CD14-positive monocyte (primary cell): ENCODE data around the gene TMUB1. TPM values are rescaled to one million over a fixed set of nuclear protein-coding genes. Genes with fewer than 3 reads are reported as not detected.

Source experiments
- DNase-seq, 3 donors: peaks; one replicate each; pipeline ENCODE4 v3.0.0-alpha.2; 2011 to 2022
- H2AFZ ChIP-seq: 2 replicates; pipeline ENCODE4 v1.6.0; 2012; ENCODE audit warnings: mild to moderate bottlenecking, low read depth, low read length, inconsistent platforms; ENCODE audit not compliant: insufficient read depth, poor library complexity, severe bottlenecking
- H3K27ac ChIP-seq, 2 donors: 1 replicate in 1 of 2; 2 replicates in 1 of 2; pipeline ENCODE4 v1.5.1; 2012 to 2013; ENCODE audit warnings: low read length in 2 of 2, control low read depth in 1 of 2, inconsistent platforms in 1 of 2, low read depth in 1 of 2, mild to moderate bottlenecking in 1 of 2
- H3K27me3 ChIP-seq, 2 donors: one replicate each; pipeline versions ENCODE4 v1.6.0 to v1.6.1; 2011 to 2013; ENCODE audit warnings: low read length in 2 of 2; ENCODE audit not compliant: control insufficient read depth in 2 of 2, insufficient read depth in 2 of 2
- H3K36me3 ChIP-seq, 2 donors: replicated peaks in 1 of 2; 1 replicate in 1 of 2; 2 replicates in 1 of 2; pipeline versions ENCODE4 v1.5.1 to v1.6.1; 2012 to 2013; ENCODE audit warnings: low read length in 2 of 2, control low read depth in 1 of 2, inconsistent platforms in 1 of 2, mild to moderate bottlenecking in 1 of 2; ENCODE audit not compliant: insufficient read depth in 2 of 2, control insufficient read depth in 1 of 2
- H3K4me1 ChIP-seq, 2 donors: 1 replicate in 1 of 2; 2 replicates in 1 of 2; pipeline versions ENCODE4 v1.5.1 to v1.6.1; 2012 to 2013; ENCODE audit warnings: low read length in 2 of 2, control low read depth in 1 of 2, inconsistent platforms in 1 of 2, mild to moderate bottlenecking in 1 of 2, moderate library complexity in 1 of 2; ENCODE audit not compliant: insufficient read depth in 2 of 2, control insufficient read depth in 1 of 2
- H3K4me2 ChIP-seq: replicated peaks from 2 replicates; pipeline ENCODE3; 2012; ENCODE audit warnings: low read length, moderate library complexity, mild to moderate bottlenecking; ENCODE audit not compliant: poor library complexity, severe bottlenecking; ENCODE audit errors: extremely low read depth
- H3K4me3 ChIP-seq, 3 experiments: fragments of 200-600 bp in 1 of 3; sonication (generic) in 1 of 3; replicated peaks in 1 of 3; 1 replicate in 2 of 3; 2 replicates in 1 of 3; pipeline ENCODE4 v1.5.1; 2011 to 2013; ENCODE audit warnings: low read length in 3 of 3, mild to moderate bottlenecking in 3 of 3, control low read depth in 2 of 3, low read depth in 2 of 3, inconsistent platforms in 1 of 3, moderate library complexity in 1 of 3
- H3K79me2 ChIP-seq: 2 replicates; pipeline ENCODE4 v1.6.0; 2012; ENCODE audit warnings: mild to moderate bottlenecking, control low read depth, inconsistent platforms, low read length, moderate library complexity; ENCODE audit not compliant: insufficient read depth
- H3K9ac ChIP-seq: 2 replicates; pipeline ENCODE4 v1.6.0; 2017; ENCODE audit warnings: low read length, mild to moderate bottlenecking; ENCODE audit not compliant: insufficient read depth, poor library complexity, severe bottlenecking
- H3K9me3 ChIP-seq, 2 donors: replicated peaks in 1 of 2; 1 replicate in 1 of 2; 2 replicates in 1 of 2; pipeline versions ENCODE4 v1.5.1 to v1.6.1; 2012 to 2013; ENCODE audit warnings: low read length in 2 of 2, control low read depth in 1 of 2; ENCODE audit not compliant: control insufficient read depth in 1 of 2, insufficient read depth in 1 of 2
- H4K20me1 ChIP-seq: 2 replicates; pipeline ENCODE4 v1.6.0; 2012; ENCODE audit warnings: mild to moderate bottlenecking, low read length, control low read depth, moderate library complexity; ENCODE audit not compliant: insufficient read depth
- H3K27ac Mint-ChIP-seq, 7 donors: one replicate each; pipeline ENCODE4 v1.8.0; 2020; ENCODE audit warnings: mild to moderate bottlenecking in 7 of 7, mixed read lengths in 7 of 7, moderate library complexity in 6 of 7, inconsistent platforms in 2 of 7
- H3K27me3 Mint-ChIP-seq, 3 donors: one replicate each; pipeline ENCODE4 v1.8.0; 2021 to 2022; ENCODE audit warnings: low read depth in 3 of 3, mild to moderate bottlenecking in 3 of 3, mixed read lengths in 3 of 3, moderate library complexity in 3 of 3, inconsistent platforms in 1 of 3
- H3K36me3 Mint-ChIP-seq, 2 donors: one replicate each; pipeline ENCODE4 v1.8.0; 2020; ENCODE audit warnings: mixed read lengths in 2 of 2, inconsistent platforms in 1 of 2, mild to moderate bottlenecking in 1 of 2
- H3K4me1 Mint-ChIP-seq: one replicate; pipeline ENCODE4 v1.8.0; 2020; ENCODE audit warnings: mild to moderate bottlenecking, mixed read lengths
- H3K4me3 Mint-ChIP-seq, 2 donors: one replicate each; pipeline ENCODE4 v1.8.0; 2020; ENCODE audit warnings: mild to moderate bottlenecking in 2 of 2, mixed read lengths in 2 of 2, moderate library complexity in 1 of 2
- H3K9me3 Mint-ChIP-seq, 7 donors: one replicate each; pipeline ENCODE4 v1.8.0; 2020 to 2022; ENCODE audit warnings: mixed read lengths in 7 of 7, mild to moderate bottlenecking in 6 of 7, moderate library complexity in 6 of 7, inconsistent platforms in 2 of 7
- WGBS: methylation state at CpG from one replicate; pipeline ENCODE4 v1.1.5; 2013; ENCODE audit warnings: missing lambda C conversion rate; ENCODE audit not compliant: insufficient coverage; 5-methylcytosine and 5-hydroxymethylcytosine counted together
- intact Hi-C, 2 donors: fragments of 100-400 bp; cut with micrococcal nuclease; formaldehyde crosslinking; loops; one replicate each; pipeline versions ENCODE4 v1.15.0 to v1.15.1; 2023
- polyA plus RNA-seq, 3 donors: library from polyadenylated mRNA; depleted of rRNA in 1 of 3; unstranded in 2 of 3; stranded (reverse) in 1 of 3; fragments of 300-500 nt in 2 of 3; fragments of >200 nt in 1 of 3; fragmentation: Illumina TruSeq in 2 of 3; gene quantifications; 1 replicate in 2 of 3; 2 replicates in 1 of 3; pipeline ENCODE4 v1.2.3, GENCODE V29; 2012 to 2021
- TF ChIP-seq, protein P1 (sequence below): fragments of 200-600 bp; IDR thresholded peaks from one replicate; pipeline ENCODE4 v1.8.0; 2022; ENCODE audit warnings: antibody characterized with exemption, mild to moderate bottlenecking

TMUB1 gene
- polyA plus RNA-seq, 3 donors = 17.4 to 28.2 (median 19.8) TPM

DNA sequence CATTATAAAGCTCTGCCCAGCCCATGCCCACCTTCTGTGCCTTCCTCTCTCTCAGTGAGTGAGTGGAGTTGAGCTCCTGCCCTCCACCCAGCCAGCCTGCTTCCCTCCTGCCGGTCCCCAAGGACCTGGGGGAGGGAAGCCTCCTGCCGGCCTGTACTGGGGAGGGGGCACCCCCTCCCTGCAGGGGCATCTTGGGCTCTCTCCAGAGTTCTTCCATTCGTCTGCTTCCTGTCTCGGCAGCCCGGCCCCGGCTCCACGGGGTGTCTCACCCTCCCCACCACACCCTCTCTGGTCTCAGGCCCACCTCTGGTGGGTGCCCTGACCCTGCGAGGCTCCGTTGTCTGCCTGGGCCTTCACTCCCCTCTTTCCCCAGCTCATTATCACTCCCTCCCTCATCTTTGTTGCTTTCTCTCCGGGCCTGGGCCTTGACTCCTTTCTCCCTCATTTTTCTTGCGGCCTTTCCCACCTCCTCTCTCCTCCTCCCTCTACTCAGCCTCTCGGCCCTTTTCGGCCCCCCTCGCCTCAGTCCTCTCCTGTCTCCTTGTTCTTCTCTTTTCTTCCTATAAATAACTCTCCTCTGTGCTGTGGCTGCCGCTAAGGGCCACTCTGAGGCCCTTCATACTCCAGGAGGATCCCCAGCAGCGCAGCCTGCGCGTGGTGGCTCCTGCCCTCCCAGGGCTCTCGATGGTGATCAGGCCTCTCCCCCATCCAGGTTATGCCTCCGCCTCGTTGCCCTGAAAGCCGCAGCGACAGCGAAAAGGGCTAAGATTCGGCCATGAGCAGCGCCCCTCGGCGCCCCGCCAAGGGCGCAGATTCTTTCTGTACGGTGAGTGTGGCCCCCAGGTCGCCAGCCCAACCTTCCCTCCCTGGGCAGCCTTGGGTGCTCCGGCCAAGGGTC lies 21.8 kb downstream of the TMUB1 start:
- peaks cover 35% of the 10 kb centered on the region for H3K4me1 Mint-ChIP-seq
- no peak overlapping the region for H3K4me3 ChIP-seq
- intact Hi-C loops = no loop called here
- no peaks in the 10 kb centered on the region for H3K9me3 Mint-ChIP-seq
- H4K20me1 ChIP-seq = peaks cover 68% of the 10 kb centered on the region
- peaks cover 0 to 1% (median 0%) of the 10 kb centered on the region in 3 donors for H3K27me3 Mint-ChIP-seq
- H3K9me3 ChIP-seq = no peaks in the 10 kb centered on the region
- no peak for DNase-seq
- peaks cover 32 to 45% of the 10 kb centered on the region in 2 donors for H3K36me3 ChIP-seq
- no peak overlapping the region for H2AFZ ChIP-seq
- H3K79me2 ChIP-seq = peaks cover 38% of the 10 kb centered on the region
- 91% methylated on average over 32 of the region's 33 CpGs for WGBS
- peak overlapping the region in 3 of 7 donors; percentile 61 to 78 (median 72) for H3K27ac Mint-ChIP-seq
- H3K4me3 Mint-ChIP-seq = peak overlapping the region in 1 of 2 donors; percentile 27
- H3K27me3 ChIP-seq = no peaks in the 10 kb centered on the region
- no peak overlapping the region for H3K4me2 ChIP-seq
- H3K27ac ChIP-seq = no peak overlapping the region
- TF ChIP-seq, protein P1, sequence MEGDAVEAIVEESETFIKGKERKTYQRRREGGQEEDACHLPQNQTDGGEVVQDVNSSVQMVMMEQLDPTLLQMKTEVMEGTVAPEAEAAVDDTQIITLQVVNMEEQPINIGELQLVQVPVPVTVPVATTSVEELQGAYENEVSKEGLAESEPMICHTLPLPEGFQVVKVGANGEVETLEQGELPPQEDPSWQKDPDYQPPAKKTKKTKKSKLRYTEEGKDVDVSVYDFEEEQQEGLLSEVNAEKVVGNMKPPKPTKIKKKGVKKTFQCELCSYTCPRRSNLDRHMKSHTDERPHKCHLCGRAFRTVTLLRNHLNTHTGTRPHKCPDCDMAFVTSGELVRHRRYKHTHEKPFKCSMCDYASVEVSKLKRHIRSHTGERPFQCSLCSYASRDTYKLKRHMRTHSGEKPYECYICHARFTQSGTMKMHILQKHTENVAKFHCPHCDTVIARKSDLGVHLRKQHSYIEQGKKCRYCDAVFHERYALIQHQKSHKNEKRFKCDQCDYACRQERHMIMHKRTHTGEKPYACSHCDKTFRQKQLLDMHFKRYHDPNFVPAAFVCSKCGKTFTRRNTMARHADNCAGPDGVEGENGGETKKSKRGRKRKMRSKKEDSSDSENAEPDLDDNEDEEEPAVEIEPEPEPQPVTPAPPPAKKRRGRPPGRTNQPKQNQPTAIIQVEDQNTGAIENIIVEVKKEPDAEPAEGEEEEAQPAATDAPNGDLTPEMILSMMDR = no peak
- peaks cover 22 to 38% of the 10 kb centered on the region in 2 donors for H3K36me3 Mint-ChIP-seq
- H3K4me1 ChIP-seq = peaks cover 35 to 42% of the 10 kb centered on the region in 2 donors
- no peak overlapping the region for H3K9ac ChIP-seq

DNA sequence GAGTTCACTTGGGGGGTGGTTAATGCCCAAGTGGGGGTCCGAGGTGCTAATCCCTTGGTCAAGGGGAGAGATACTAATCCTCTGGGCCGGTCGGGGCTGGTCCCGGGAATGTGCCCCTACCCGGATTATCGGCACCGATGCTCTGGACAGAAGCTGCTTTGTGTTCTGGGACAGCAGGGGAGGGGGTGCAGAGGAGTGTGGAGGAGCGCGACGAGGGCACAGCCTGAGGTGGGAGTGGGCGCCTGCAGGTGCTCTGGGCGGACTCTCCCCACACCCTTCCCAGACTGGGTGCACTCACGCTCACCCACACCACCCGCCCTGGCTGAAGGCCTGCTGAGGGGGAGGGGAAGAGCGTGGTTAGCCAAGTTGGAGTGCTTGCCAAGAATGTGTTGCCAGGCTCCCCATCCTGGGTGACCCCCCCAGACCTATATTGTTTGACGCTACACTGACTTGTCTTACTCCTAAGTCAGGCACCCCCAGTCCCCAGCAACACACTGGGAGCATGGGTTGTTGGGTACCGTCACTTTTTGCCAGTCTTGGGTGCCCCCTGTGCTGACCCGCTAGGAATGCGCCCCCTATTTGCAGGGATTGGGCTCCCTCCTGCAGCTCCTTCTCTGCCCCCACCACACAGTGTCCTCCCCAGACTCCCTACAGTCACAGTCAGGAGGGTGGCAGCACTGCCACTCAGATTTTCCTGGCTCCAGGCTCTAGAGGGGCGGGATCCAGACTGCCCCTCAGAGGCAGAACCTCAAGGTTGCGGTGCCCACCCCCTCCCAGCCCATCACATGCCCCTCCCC lies 22.7 kb downstream of the TMUB1 start:
- H3K79me2 ChIP-seq = peaks cover 38% of the 10 kb centered on the region
- Mint-ChIP-seq H3K9me3 (no peaks in the 10 kb centered on the region), H3K4me3 (peak overlapping the region; percentile 84 to 98), H3K36me3 (peaks cover 21 to 33% of the 10 kb centered on the region in 2 donors), H3K4me1 (peaks cover 36% of the 10 kb centered on the region), H3K27me3 (peaks cover 0 to 1% (median 0%) of the 10 kb centered on the region in 3 donors), H3K27ac (peak overlapping the region in 3 of 7 donors; percentile 16 to 86 (median 42))
- H3K27me3 ChIP-seq = no peaks in the 10 kb centered on the region
- H3K4me3 ChIP-seq = peak overlapping the region; percentile 66 to 97 (median 94)
- peak overlapping the region in 1 of 2 donors; percentile 12 for H3K27ac ChIP-seq
- H3K9me3 ChIP-seq = no peaks in the 10 kb centered on the region
- H2AFZ ChIP-seq = peak overlapping the region; percentile 87
- H3K4me2 ChIP-seq = peak overlapping the region; percentile 98
- peaks cover 35 to 43% of the 10 kb centered on the region in 2 donors for H3K4me1 ChIP-seq
- peak overlapping the region; percentile 72 for H3K9ac ChIP-seq
- intact Hi-C loops = no loop called here
- TF ChIP-seq, protein P1 = no peak
- no peak for DNase-seq
- peaks cover 24 to 37% of the 10 kb centered on the region in 2 donors for H3K36me3 ChIP-seq
- WGBS = 4% methylated on average over 5 of the region's 21 CpGs
- H4K20me1 ChIP-seq = peaks cover 60% of the 10 kb centered on the region
